Sigmoid colon (tissue), 3 donors: ENCODE data around the gene PDGFRB.

ENCODE experiments used
- CTCF ChIP-seq, 4 experiments: fragments of 450-650 bp in 3 of 4; fragments of 200-600 bp in 1 of 4; IDR thresholded peaks; one replicate each; pipeline ENCODE4 v1.5.1; 2016 to 2019; ENCODE audit warnings: antibody characterized with exemption in 4 of 4, mild to moderate bottlenecking in 3 of 4, moderate library complexity in 2 of 4
- POLR2A ChIP-seq, 2 donors: fragments of 450-650 bp; IDR thresholded peaks; one replicate each; pipeline ENCODE4 v1.6.1; 2016; ENCODE audit warnings: antibody characterized with exemption in 2 of 2, mild to moderate bottlenecking in 2 of 2, moderate library complexity in 2 of 2

GRCh38 chr5:150196514-150196913 lies 40.9 kb upstream of the PDGFRB start:
- TF ChIP-seq CTCF (IDR thresholded peaks at IDR 0.05) (no peak), POLR2A (IDR thresholded peaks at IDR 0.05) (no peak)
